MM.1S (cell line): ENCODE data around the gene PRIMPOL.

Source experiments
- EZH2 ChIP-seq: fragments of 300-600 bp; sonication (generic); optimal IDR thresholded peaks from 2 replicates; pipeline ENCODE3; 2017; ENCODE audit warnings: low read depth, mild to moderate bottlenecking, antibody characterized with exemption, low read length, mixed read lengths
- TF ChIP-seq, protein P1 (sequence below): fragments of 300-600 bp; sonication (generic); IDR thresholded peaks from 2 replicates; pipeline ENCODE4 v1.5.1; 2016; ENCODE audit warnings: antibody characterized with exemption, low read length, mixed read lengths

DNA sequence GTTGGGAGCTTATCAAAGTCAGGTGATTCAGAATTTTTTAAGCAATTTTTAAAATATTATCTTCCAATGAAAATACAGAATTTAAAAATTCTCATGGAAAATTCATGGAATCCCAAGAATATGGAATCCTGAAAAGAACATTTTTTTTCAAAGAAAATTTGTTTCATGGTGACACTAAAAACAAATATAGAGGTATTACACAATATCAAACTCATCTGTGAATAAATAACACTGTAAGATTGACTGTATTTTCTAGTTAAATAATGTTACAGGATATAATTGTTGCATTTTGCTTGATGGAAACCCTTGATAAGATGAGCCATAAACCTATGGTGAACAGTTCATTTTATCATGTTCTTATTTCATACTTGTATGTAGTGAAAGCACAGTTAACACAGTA is 11.4 kb downstream of the PRIMPOL start:
- TF ChIP-seq, protein P1, sequence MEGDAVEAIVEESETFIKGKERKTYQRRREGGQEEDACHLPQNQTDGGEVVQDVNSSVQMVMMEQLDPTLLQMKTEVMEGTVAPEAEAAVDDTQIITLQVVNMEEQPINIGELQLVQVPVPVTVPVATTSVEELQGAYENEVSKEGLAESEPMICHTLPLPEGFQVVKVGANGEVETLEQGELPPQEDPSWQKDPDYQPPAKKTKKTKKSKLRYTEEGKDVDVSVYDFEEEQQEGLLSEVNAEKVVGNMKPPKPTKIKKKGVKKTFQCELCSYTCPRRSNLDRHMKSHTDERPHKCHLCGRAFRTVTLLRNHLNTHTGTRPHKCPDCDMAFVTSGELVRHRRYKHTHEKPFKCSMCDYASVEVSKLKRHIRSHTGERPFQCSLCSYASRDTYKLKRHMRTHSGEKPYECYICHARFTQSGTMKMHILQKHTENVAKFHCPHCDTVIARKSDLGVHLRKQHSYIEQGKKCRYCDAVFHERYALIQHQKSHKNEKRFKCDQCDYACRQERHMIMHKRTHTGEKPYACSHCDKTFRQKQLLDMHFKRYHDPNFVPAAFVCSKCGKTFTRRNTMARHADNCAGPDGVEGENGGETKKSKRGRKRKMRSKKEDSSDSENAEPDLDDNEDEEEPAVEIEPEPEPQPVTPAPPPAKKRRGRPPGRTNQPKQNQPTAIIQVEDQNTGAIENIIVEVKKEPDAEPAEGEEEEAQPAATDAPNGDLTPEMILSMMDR: no peak
- no peak for TF ChIP-seq EZH2
